Activated CD4-positive, alpha-beta T cell treated with anti-CD3 and anti-CD28 coated beads for 48 hours (primary cell): ENCODE data around the gene GPC1.
A peak's percentile ranks its signal among the peaks of the same experiment; 100 is the strongest.

Source experiments
- DNase-seq: peaks from one replicate; pipeline ENCODE4 v3.0.0-alpha.2; 2020

GPC1 gene

GRCh38 chr2:240397542-240397916, 37.9 kb upstream of the GPC1 start:
- DNase-seq: no peak

GRCh38 chr2:240397924-240398645, 37.4 kb upstream of the GPC1 start:
- no peak for DNase-seq

DNA sequence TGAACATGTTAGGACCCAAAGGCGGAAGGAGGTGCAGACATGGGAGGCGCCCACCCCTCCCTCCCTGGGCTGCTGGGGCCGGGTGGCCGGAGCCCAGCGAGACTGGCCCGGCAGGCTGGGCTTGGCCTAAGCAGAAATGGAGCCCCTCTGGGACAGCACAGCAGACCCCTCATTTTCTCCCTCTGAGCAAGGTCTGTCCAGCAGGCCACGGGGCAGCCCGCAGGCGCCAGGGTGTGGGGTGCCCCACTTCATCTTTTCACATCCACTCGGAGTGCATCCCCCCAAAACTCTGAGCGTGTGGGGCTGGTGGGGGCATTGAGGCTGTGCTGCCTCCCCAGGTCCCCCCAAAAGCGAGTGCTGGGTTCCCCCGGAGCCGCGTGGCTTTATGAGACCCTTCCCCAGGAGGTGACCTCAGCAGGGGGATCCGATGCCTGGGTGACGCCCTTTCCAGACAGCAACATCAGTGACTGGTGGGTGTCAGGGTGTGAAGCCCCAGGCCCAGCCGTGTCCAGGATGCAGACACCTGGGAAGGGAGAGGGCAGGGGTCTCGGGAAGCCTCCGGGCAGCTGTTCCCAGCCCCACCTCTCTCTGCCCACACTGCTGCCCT, 36.7 kb upstream of the GPC1 start:
- DNase-seq: no peak

DNA sequence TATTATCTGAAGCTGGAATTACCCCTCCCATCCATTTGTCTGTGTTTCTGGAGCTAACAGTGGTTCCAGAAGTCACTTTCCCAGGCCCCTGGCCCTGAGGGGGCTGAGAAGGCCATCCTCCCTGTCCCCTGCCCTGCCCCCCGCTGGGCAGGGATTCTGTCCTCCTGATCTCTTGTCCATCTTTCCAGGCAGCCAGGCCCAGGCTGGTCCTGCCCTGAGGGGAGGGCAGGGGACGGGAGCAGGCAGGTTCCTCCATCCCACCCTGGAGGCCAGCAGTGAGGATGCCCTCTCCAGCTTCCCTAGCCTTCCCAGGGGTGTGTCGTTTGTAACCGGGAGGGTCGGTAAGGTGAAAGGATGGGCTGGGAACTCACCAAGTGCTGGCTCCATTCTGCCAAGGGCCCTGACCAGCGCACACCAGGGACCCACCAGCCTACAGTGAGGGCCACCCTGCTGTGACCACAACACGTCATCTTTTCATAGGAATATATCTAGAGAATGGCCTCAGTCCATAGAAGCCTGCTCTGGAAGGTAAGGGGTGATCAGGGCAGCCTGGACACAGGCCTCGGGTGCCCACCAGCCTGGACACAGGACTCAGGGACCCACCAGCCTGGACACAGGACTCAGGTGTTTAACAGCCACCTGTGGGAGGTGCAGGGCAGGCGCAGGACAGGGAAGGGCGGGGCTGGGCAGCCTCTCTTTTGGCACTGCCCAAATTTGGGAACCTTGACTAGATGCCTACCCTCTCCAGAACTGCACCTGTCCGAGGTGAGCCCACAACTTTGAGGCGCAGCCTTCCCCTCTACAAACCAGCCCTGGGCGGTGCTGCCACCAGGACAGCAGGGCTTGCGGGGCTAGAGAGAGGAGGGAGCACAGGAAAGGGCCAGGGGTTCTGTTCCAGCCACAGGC, 35.8 kb upstream of the GPC1 start:
- no peak for DNase-seq

GRCh38 chr2:240400371-240401161, 34.9 kb upstream of the GPC1 start:
- DNase-seq: no peak

GRCh38 chr2:240401308-240401707, 34.2 kb upstream of the GPC1 start:
- no peak for DNase-seq

DNA sequence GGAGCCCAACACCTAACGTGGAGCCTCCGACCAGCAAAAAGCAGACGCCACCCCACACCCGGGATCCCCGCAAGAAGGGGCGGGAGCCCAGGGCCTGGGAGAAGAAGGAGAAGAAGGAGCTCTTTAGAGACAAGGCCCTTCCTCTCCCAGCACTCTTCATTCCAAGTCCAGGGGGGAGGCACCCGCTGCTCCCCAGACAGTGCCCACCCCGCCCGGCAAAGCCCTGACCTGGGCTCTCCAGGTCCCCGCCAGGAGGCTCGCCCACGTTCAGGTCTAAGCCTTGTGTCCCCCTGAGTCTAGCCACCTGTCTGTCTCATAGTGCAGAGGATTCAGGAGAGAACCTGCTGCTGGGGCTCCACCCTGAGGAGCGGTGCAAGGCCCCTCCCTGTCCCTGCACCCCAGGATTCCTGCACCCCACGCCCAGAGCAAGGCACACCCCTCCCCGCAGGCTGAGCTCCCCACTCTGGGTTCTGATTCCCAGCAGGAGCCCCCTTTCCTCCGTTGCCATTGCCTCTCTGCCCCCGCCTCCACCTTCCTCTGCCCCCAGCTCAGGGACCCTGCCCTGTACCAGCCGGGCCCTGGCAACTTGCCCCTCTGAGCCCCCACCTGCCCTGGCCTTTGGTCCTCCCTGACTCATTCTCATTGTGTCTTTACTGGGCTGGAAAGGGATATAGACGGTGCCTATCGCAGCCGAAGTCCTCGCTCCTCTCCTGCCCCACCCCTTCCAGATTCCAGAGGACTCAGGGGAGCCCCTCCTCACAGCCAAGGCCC, 33.5 kb upstream of the GPC1 start:
- DNase-seq: no peak

DNA sequence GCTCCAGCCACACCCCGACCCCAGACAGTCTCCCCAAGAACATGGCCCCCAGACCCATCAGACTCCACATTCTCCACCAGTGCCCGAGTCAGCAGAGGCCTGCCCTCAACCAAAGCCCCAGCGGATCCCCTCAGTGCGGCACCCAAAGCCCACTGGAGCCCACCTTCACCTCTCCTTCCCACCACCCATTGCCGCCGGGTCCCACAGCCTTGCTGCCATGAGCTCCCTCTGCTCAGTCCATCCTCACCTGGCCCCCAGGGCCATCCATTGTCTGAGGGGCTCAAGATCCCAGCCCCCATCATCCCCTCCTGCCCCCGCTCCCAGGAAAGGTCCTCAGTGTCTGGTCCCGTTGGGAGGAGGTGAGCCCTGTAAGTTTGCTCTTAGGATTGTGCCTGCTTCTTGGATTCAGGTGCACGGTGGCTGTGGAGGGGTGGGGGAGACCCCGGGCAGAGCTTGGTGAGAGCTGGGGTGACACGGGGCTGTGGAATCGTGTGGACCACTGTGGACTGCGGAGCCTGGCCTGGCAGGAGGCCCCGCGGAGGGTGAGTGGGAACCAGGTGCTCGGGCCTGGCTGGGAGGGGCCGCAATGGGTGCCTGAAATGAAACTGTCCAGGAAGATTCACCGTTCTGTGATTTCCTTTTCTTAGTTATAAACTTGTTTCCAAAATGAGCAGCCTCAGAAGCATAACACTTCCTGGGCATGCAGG, 32.7 kb upstream of the GPC1 start:
- peak; percentile 20 for DNase-seq

GRCh38 chr2:240403396-240404104, 31.9 kb upstream of the GPC1 start:
- peak; percentile 46 for DNase-seq

GRCh38 chr2:240404174-240404852, 31.1 kb upstream of the GPC1 start:
- no peak for DNase-seq

DNA sequence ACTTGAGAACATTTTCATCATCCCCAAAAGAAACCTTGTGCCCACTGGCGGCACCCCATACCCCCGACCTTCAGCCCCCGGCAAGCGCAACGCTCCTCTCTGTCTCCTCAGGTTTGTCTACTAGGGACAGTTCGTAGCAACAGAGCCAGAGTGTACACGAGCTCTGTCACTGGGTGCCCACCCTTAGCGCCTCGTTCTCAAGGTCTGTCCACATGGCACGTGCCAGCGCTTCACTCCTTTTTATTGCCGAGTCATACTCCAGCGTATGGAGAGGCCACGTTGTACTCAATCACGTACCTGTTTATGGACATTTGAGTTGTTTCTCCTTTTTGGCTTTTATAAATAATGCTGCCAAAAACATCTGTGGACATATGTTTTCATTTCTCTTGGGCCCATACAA, 30.3 kb upstream of the GPC1 start:
- no peak for DNase-seq

- DNase-seq: no peak
These were observed 29.7 kb upstream of the GPC1 start for GRCh38 chr2:240405684-240406313.

DNA sequence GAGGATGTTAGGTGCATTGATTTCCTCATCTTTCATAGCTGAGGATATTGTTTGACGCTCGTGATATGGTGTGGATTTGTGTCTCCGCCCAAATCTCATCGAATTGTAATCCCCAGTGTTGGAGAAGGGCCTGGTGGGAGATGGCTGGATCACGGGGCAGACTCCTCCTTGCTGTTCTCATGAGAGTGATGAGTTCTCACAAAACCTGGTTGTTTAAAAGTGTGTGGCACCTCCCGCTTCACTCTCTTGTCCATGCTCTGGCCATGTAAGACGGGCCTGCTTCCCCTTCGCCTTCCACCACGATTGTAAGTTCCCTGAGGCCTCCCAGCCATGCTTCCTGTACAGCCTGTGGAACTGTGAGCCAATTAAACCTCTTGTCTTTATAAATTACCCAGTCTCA, 28.4 kb upstream of the GPC1 start:
- no peak for DNase-seq

DNA sequence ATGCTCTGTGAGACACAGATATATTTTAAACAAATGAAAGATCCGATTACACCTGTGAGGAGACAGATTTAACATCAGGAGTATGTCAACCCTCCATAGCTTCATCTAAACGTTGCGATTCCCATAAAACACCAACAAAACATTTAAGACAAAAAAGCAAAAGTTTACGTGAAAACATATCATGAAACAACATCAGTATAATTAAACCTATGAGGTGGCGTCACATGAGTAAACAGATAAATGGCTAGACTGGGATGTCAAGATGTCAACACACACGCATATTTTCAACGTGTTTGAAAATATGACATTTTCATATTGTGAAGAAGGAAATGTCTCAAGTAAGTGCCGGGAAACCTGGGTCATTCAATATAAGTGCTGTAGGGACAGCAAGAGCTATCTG, 25.5 kb upstream of the GPC1 start:
- no peak for DNase-seq

DNA sequence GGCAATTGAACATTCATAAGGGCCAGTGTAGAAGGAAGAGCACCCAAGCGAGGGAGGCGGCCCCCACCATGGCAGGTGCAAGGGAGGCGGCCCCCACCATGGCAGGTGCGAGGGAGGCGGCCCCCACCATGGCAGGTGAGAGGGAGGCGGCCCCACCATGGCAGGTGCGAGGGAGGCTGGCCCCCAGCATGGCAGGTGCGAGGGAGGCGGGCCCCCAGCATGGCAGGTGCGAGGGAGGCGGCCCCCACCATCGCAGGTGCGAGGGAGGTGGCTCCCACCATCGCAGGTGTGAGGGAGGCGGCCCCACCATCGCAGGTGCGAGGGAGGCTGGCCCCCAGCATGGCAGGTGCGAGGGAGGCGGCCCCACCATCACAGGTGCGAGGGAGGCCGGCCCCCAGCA, 24.7 kb upstream of the GPC1 start:
- DNase-seq: no peak

- no peak for DNase-seq
These were observed 24.0 kb upstream of the GPC1 start for GRCh38 chr2:240411261-240412160.

DNA sequence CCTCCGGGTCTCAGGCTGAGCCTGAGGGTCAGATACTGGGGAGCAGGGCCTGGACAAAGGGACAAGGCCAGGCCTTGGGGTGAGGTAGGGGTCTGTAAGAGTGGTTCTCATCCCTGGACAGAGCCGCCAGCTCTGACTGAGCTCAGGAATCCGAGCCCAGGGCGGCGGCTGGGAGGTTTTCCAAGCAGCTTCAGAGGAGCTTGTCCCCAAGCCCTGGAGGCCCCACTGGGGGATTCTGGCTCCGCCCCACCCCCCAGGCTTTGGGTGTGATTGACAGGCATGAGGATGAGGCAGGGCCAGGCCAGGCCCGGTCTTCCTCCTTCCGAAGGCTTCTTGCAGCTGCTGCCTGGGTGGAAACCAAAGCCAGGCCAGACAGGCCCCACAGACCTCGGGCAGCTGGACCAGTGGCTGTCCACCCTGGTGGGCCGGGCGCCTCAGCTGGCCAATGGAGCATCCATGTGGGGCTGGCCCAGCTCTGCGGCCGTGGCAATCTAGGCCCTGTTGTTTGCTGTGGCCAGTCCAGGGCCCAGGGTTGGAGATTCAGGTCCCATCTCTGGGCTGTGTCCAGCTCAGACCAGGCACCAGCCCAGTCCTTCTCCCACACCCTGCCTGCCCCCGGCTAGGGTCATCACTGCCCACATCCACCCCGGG, 23.1 kb upstream of the GPC1 start:
- DNase-seq: no peak
